Astrocyte (in vitro differentiated cells and primary cell): ENCODE data around the gene PEAR1. TPM values are rescaled to one million over a fixed set of nuclear protein-coding genes. Genes with fewer than 3 reads are reported as not detected.

Experiments
- DNase-seq: peaks from one replicate; pipeline ENCODE4 v3.0.0-alpha.2; 2010; ENCODE audit warnings: low read depth
- FAIRE-seq: peaks from 2 replicates; lab custom pipeline; 2011; peaks lifted over from hg19 to GRCh38; lab: Jason Lieb, UNC
- H2AFZ ChIP-seq: 2 replicates; pipeline ENCODE4 v1.6.0; 2012; ENCODE audit warnings: low read depth, low read length, inconsistent platforms
- H3K27ac ChIP-seq: 2 replicates; pipeline ENCODE4 v1.5.1; 2011; ENCODE audit warnings: low read depth, low read length, inconsistent platforms
- H3K27me3 ChIP-seq: 2 replicates; pipeline ENCODE4 v1.6.0; 2011; ENCODE audit warnings: low read length, inconsistent platforms; ENCODE audit not compliant: insufficient read depth
- H3K36me3 ChIP-seq: 2 replicates; pipeline ENCODE4 v1.5.1; 2011; ENCODE audit warnings: low read length, inconsistent platforms; ENCODE audit not compliant: insufficient read depth
- H3K4me1 ChIP-seq: 2 replicates; pipeline ENCODE4 v1.5.1; 2011; ENCODE audit warnings: low read length, inconsistent platforms; ENCODE audit not compliant: insufficient read depth
- H3K4me2 ChIP-seq: 2 replicates; pipeline ENCODE4 v1.6.0; 2012; ENCODE audit warnings: low read length, inconsistent platforms
- H3K4me3 ChIP-seq: 2 replicates; pipeline ENCODE4 v1.5.1; 2011; ENCODE audit warnings: low read depth, mild to moderate bottlenecking, low read length, inconsistent platforms; ENCODE audit not compliant: insufficient read depth
- H3K79me2 ChIP-seq: 2 replicates; pipeline ENCODE4 v1.6.0; 2012; ENCODE audit warnings: mild to moderate bottlenecking, low read length, inconsistent platforms; ENCODE audit not compliant: insufficient read depth
- H3K9ac ChIP-seq: 2 replicates; pipeline ENCODE4 v1.6.0; 2012; ENCODE audit warnings: mild to moderate bottlenecking, low read length, inconsistent platforms
- H3K9me3 ChIP-seq: 2 replicates; pipeline ENCODE4 v1.5.1; 2012; ENCODE audit warnings: low read depth, mild to moderate bottlenecking, low read length, inconsistent platforms; ENCODE audit not compliant: insufficient read depth
- H4K20me1 ChIP-seq: 2 replicates; pipeline ENCODE4 v1.6.0; 2012; ENCODE audit warnings: low read length, inconsistent platforms; ENCODE audit not compliant: insufficient read depth
- H3K27ac Mint-ChIP-seq: one replicate; pipeline ENCODE4 v1.8.0; 2021; ENCODE audit warnings: mild to moderate bottlenecking, mixed read lengths; ENCODE audit not compliant: unreplicated experiment
- H3K27me3 Mint-ChIP-seq: one replicate; pipeline ENCODE4 v1.8.0; 2021; ENCODE audit warnings: low read depth, mixed read lengths; ENCODE audit not compliant: unreplicated experiment
- H3K36me3 Mint-ChIP-seq: one replicate; pipeline ENCODE4 v1.8.0; 2021; ENCODE audit warnings: low read depth, mixed read lengths; ENCODE audit not compliant: unreplicated experiment
- H3K4me1 Mint-ChIP-seq: one replicate; pipeline ENCODE4 v1.8.0; 2021; ENCODE audit warnings: low read depth, mixed read lengths; ENCODE audit not compliant: unreplicated experiment
- H3K4me3 Mint-ChIP-seq: one replicate; pipeline ENCODE4 v1.8.0; 2021; ENCODE audit warnings: mild to moderate bottlenecking, moderate library complexity, mixed read lengths; ENCODE audit not compliant: unreplicated experiment
- H3K9me3 Mint-ChIP-seq: one replicate; pipeline ENCODE4 v1.8.0; 2021; ENCODE audit warnings: mild to moderate bottlenecking, mixed read lengths; ENCODE audit not compliant: unreplicated experiment
- CTCF ChIP-seq: IDR thresholded peaks from 2 replicates; pipeline ENCODE4 v1.5.1; 2011; ENCODE audit warnings: low read depth, mild to moderate bottlenecking, inconsistent platforms, low read length, moderate library complexity; ENCODE audit not compliant: insufficient read depth
- EZH2 ChIP-seq: IDR thresholded peaks from 2 replicates; pipeline ENCODE4 v1.6.1; 2012; ENCODE audit warnings: mild to moderate bottlenecking, low read length, inconsistent platforms; ENCODE audit not compliant: insufficient read depth
- total RNA-seq: library from RNA; stranded (reverse); gene quantifications from 2 replicates; pipeline ENCODE4 v1.2.1, GENCODE V29; 2021

Gene PEAR1
- total RNA-seq, 1 donor from 2014 or later, result 17.3 TPM

GRCh38 chr1:156846643-156847042 lies 46.9 kb upstream of the PEAR1 start:
- DNase-seq (no peak), FAIRE-seq (no peak)
- no peak overlapping the region for H3K4me3 Mint-ChIP-seq
- peaks cover 4% of the 10 kb centered on the region for H3K36me3 Mint-ChIP-seq
- H3K4me1 ChIP-seq, result no peaks in the 10 kb centered on the region
- no peak overlapping the region for H3K27ac Mint-ChIP-seq
- H3K4me2 ChIP-seq, result no peak overlapping the region
- H3K27me3 Mint-ChIP-seq, result peaks cover 92% of the 10 kb centered on the region
- peaks cover 20% of the 10 kb centered on the region for H3K9me3 Mint-ChIP-seq
- H3K9ac ChIP-seq, result no peak overlapping the region
- no peaks in the 10 kb centered on the region for H3K36me3 ChIP-seq
- H3K27me3 ChIP-seq, result peaks cover 71% of the 10 kb centered on the region
- no peak overlapping the region for H2AFZ ChIP-seq
- TF ChIP-seq CTCF (no peak), EZH2 (no peak)
- H3K4me1 Mint-ChIP-seq, result peaks cover 4% of the 10 kb centered on the region
- H3K79me2 ChIP-seq, result no peaks in the 10 kb centered on the region
- H4K20me1 ChIP-seq, result no peaks in the 10 kb centered on the region
- no peaks in the 10 kb centered on the region for H3K9me3 ChIP-seq
- H3K4me3 ChIP-seq, result no peak overlapping the region
- H3K27ac ChIP-seq, result no peak overlapping the region

- Mint-ChIP-seq H3K27ac (no peak overlapping the region), H3K4me1 (peaks cover 4% of the 10 kb centered on the region), H3K27me3 (peaks cover 87% of the 10 kb centered on the region), H3K36me3 (no peaks in the 10 kb centered on the region), H3K9me3 (peaks cover 12% of the 10 kb centered on the region), H3K4me3 (peak overlapping the region; percentile 6)
- DNase-seq (no peak), FAIRE-seq (no peak)
- H3K79me2 ChIP-seq, result no peaks in the 10 kb centered on the region
- TF ChIP-seq EZH2 (no peak), CTCF (no peak)
- H4K20me1 ChIP-seq, result no peaks in the 10 kb centered on the region
- H3K9ac ChIP-seq, result no peak overlapping the region
- no peaks in the 10 kb centered on the region for H3K4me1 ChIP-seq
- H3K36me3 ChIP-seq, result no peaks in the 10 kb centered on the region
- no peak overlapping the region for H3K4me2 ChIP-seq
- no peaks in the 10 kb centered on the region for H3K9me3 ChIP-seq
- peaks cover 64% of the 10 kb centered on the region for H3K27me3 ChIP-seq
- no peak overlapping the region for H3K4me3 ChIP-seq
- H3K27ac ChIP-seq, result no peak overlapping the region
- no peak overlapping the region for H2AFZ ChIP-seq
These were observed 45.7 kb upstream of the PEAR1 start for GRCh38 chr1:156847591-156848460.
